GM12878 (cell line): ENCODE data around the gene ME2. TPM values are rescaled to one million over a fixed set of nuclear protein-coding genes. Genes with fewer than 3 reads are reported as not detected.

Experiments
- ATAC-seq: fragments of 200-7000 bp; cut with Tn5 transposase; 3 replicates; pipeline ENCODE4 v1.9.1; 2020; ENCODE audit warnings: mild to moderate bottlenecking, moderate library complexity
- BruUV-seq: library from RNA; stranded (reverse); fragments of 400-500 nt; replicated peaks from 2 replicates; lab custom pipeline; 2021; lab: Mats Ljungman, UMichigan
- CTCF ChIA-PET: fragments of 300-600 bp; sonication (Branson Sonifier 250); formaldehyde crosslinking; extraction: SDS; loops from one replicate; lab custom pipeline; 2021; ENCODE audit warnings: inconsistent platforms; lab: Yijun Ruan, JAX
- POLR2A ChIA-PET: fragments of 350-600 bp; formaldehyde crosslinking; extraction: SDS; loops from one replicate; lab custom pipeline; 2021; ENCODE audit warnings: inconsistent platforms; lab: Charles Lee
- RAD21 ChIA-PET: fragments of 300-600 bp; sonication (Branson Sonifier 250); formaldehyde crosslinking; loops from one replicate; lab custom pipeline; 2023; ENCODE audit warnings: antibody characterized with exemption; ENCODE audit not compliant: unreplicated experiment; lab: Charles Lee
- SMC1A ChIA-PET: fragments of 300-600 bp; sonication (Branson Sonifier 250); formaldehyde crosslinking; loops from one replicate; lab custom pipeline; 2023; ENCODE audit not compliant: unreplicated experiment, uncharacterized antibody; lab: Charles Lee
- DNase-seq: peaks from one replicate; pipeline ENCODE4 v3.0.0-alpha.2; 2011; ENCODE audit warnings: low read depth, low spot score
- FAIRE-seq: peaks from 3 replicates; lab custom pipeline; 2011; peaks lifted over from hg19 to GRCh38; lab: Jason Lieb, UNC
- H2AFZ ChIP-seq: 2 replicates; pipeline ENCODE4 v1.6.0; 2011; ENCODE audit warnings: low read depth, low read length, control low read depth; ENCODE audit not compliant: control insufficient read depth
- H3K27ac ChIP-seq: 2 replicates; pipeline ENCODE4 v1.5.1; 2011; ENCODE audit warnings: control low read depth; ENCODE audit not compliant: control insufficient read depth, insufficient read depth
- H3K27me3 ChIP-seq, 2 experiments: replicated peaks in 1 of 2; 2 replicates each; pipeline versions ENCODE4 v1.6.0 to v1.6.1; 2011; ENCODE audit warnings: low read length in 1 of 2; ENCODE audit not compliant: control insufficient read depth in 2 of 2, insufficient read depth in 2 of 2
- H3K36me3 ChIP-seq, 2 experiments: 2 replicates each; pipeline ENCODE4 v1.5.1; 2011; ENCODE audit warnings: low read length in 1 of 2; ENCODE audit not compliant: control insufficient read depth in 2 of 2, insufficient read depth in 2 of 2
- H3K4me1 ChIP-seq: 2 replicates; pipeline ENCODE4 v1.6.1; 2011; ENCODE audit warnings: mild to moderate bottlenecking, low read length, moderate library complexity, mixed read lengths; ENCODE audit not compliant: control insufficient read depth, insufficient read depth
- H3K4me2 ChIP-seq: 2 replicates; pipeline ENCODE4 v1.6.0; 2011; ENCODE audit warnings: control low read depth; ENCODE audit not compliant: control insufficient read depth, insufficient read depth
- H3K4me3 ChIP-seq: fragments of 200-600 bp; sonication (generic); 2 replicates; pipeline ENCODE4 v1.5.1; 2016
- H3K79me2 ChIP-seq: 2 replicates; pipeline ENCODE4 v1.6.0; 2011; ENCODE audit warnings: low read length; ENCODE audit not compliant: control insufficient read depth, insufficient read depth
- H3K9ac ChIP-seq: 2 replicates; pipeline ENCODE4 v1.8.0; 2011; ENCODE audit warnings: low read length, control low read depth, mixed read lengths; ENCODE audit not compliant: control insufficient read depth, insufficient read depth
- H3K9me3 ChIP-seq: replicated peaks from 3 replicates; pipeline ENCODE4 v1.5.1; 2011; ENCODE audit warnings: mild to moderate bottlenecking, low read length; ENCODE audit not compliant: control insufficient read depth, insufficient read depth
- H4K20me1 ChIP-seq: 2 replicates; pipeline ENCODE4 v1.6.0; 2011; ENCODE audit not compliant: control insufficient read depth, insufficient read depth
- BCLAF1 ChIP-seq: fragments of 450-650 bp; IDR thresholded peaks from 2 replicates; pipeline ENCODE4 v1.6.1; 2017; ENCODE audit warnings: antibody characterized with exemption, mild to moderate bottlenecking, moderate library complexity
- CBX3 ChIP-seq: fragments of 200-600 bp; sonication (generic); IDR thresholded peaks from 2 replicates; pipeline ENCODE4 v1.6.1; 2016; ENCODE audit warnings: low read depth, borderline replicate concordance
- CHD2 ChIP-seq: IDR thresholded peaks from 2 replicates; pipeline ENCODE4 v1.6.1; 2011; ENCODE audit warnings: low read depth, low read length, improper control_type of control experiment, borderline replicate concordance
- WGBS: methylation state at CpG from one replicate; pipeline ENCODE4 v1.1.6; 2016; ENCODE audit warnings: low lambda C conversion rate; ENCODE audit not compliant: insufficient replicate concordance, insufficient coverage; ENCODE audit errors: missing lambda C conversion rate; 5-methylcytosine and 5-hydroxymethylcytosine counted together
- in situ Hi-C: fragments of 300-500 bp; cut with MboI; formaldehyde crosslinking; loops from 9 replicates; pipeline ENCODE4 v1.14.3; 2018; ENCODE audit warnings: mixed read lengths
- intact Hi-C: fragments of 100-400 bp; cut with micrococcal nuclease; formaldehyde crosslinking; loops from one replicate; pipeline ENCODE4 v1.14.2; 2022; ENCODE audit not compliant: unreplicated experiment
- polyA plus RNA-seq, 11 experiments: library from polyadenylated mRNA; depleted of rRNA in 4 of 11; unstranded in 6 of 11; stranded (reverse) in 5 of 11; fragments of >200 nt; fragmentation: Nextera tagmentation in 4 of 11; fragmentation: Illumina TruSeq in 1 of 11; extraction: Ambion mirVana in 4 of 11; extraction: Trizol in 1 of 11; gene quantifications; 1 replicate in 1 of 11; 2 replicates in 10 of 11; pipeline versions ENCODE4 v1.2.1 to v1.2.3, GENCODE V29; 2011 to 2016; ENCODE audit warnings: inconsistent platforms in 2 of 11, missing spikeins in 2 of 11, low read depth in 1 of 11
- total RNA-seq, 4 experiments: library from RNA; depleted of rRNA in 3 of 4; stranded (reverse); fragments of >200 nt in 3 of 4; fragmentation: Illumina TruSeq in 1 of 4; extraction: Trizol in 1 of 4; gene quantifications; 2 replicates each; pipeline versions ENCODE4 v1.2.1 to v1.2.3, GENCODE V29; 2013 to 2021

Gene ME2
- total and polyA plus RNA-seq, 10 of the 15 experiments (the other 5 are each of a cell fraction or from before 2014, with no cell fraction given) = 41.3 to 155 (median 133) TPM

- H4K20me1 ChIP-seq = 0 out of 2 replicates have a peak, but pooled peaks cover 2% of the 10 kb centered on the region
- H2AFZ ChIP-seq = no peak overlapping the region
- ChIA-PET SMC1A (no interaction called here), POLR2A (no interaction called here), CTCF (interaction anchor here (1.0 kb wide), 1 partner anchor 65 kb away, joined by 3 read pairs; no protein-coding TSS in a partner anchor), RAD21 (no interaction called here)
- intact Hi-C loops = no loop called here
- H3K27me3 ChIP-seq = no peaks in the 10 kb centered on the region
- no TSS peak for BruUV-seq
- no peaks in the 10 kb centered on the region for H3K4me1 ChIP-seq
- WGBS = 76% methylated on average over 2 of the region's 2 CpGs
- no peak overlapping the region for H3K4me3 ChIP-seq
- H3K9me3 ChIP-seq = no peaks in the 10 kb centered on the region
- FAIRE-seq = no peak
- in situ Hi-C loops = no loop called here
- ATAC-seq = no peak
- no peak overlapping the region for H3K9ac ChIP-seq
- H3K79me2 ChIP-seq = no peaks in the 10 kb centered on the region
- no peak for TF ChIP-seq CHD2
- TF ChIP-seq CBX3 = no peak
- TF ChIP-seq BCLAF1 = no peak
- H3K27ac ChIP-seq = no peak overlapping the region
- H3K36me3 ChIP-seq = peaks cover 0 to 2% of the 10 kb centered on the region in 2 experiments; a peak in 1 of 4 replicates
- no peak for DNase-seq
- no peak overlapping the region for H3K4me2 ChIP-seq
These were observed 107.6 kb downstream of the ME2 start for GRCh38 chr18:50986360-50987087.
